Calu3 (cell line): ENCODE measurements around the gene UBR7. TPM values are rescaled to one million over a fixed set of nuclear protein-coding genes. Genes with fewer than 3 reads are reported as not detected.

ENCODE experiments used
- BruUV-seq: library from RNA; stranded (reverse); fragments of 400-500 nt; replicated peaks from 2 replicates; lab custom pipeline; 2021; lab: Mats Ljungman, UMichigan
- CTCF ChIA-PET: fragments of 300-600 bp; sonication (Branson Sonifier 250); formaldehyde crosslinking; loops from one replicate; lab custom pipeline; 2022; ENCODE audit warnings: antibody characterized with exemption; lab: Charles Lee
- DNase-seq: peaks from one replicate; pipeline ENCODE4 v3.0.0; 2022
- H3K27ac Mint-ChIP-seq: one replicate; pipeline ENCODE4 v1.8.0; 2022; ENCODE audit warnings: mixed read lengths; ENCODE audit not compliant: unreplicated experiment
- H3K27me3 Mint-ChIP-seq: one replicate; pipeline ENCODE4 v1.8.0; 2022; ENCODE audit warnings: mixed read lengths; ENCODE audit not compliant: unreplicated experiment
- H3K36me3 Mint-ChIP-seq: one replicate; pipeline ENCODE4 v1.8.0; 2022; ENCODE audit warnings: mild to moderate bottlenecking, moderate library complexity, mixed read lengths; ENCODE audit not compliant: insufficient read depth, unreplicated experiment
- H3K4me1 Mint-ChIP-seq: one replicate; pipeline ENCODE4 v1.8.0; 2022; ENCODE audit warnings: mild to moderate bottlenecking, low read depth, mixed read lengths; ENCODE audit not compliant: unreplicated experiment
- H3K4me3 Mint-ChIP-seq: one replicate; pipeline ENCODE4 v1.8.0; 2022; ENCODE audit warnings: mild to moderate bottlenecking, low read depth, moderate library complexity, mixed read lengths; ENCODE audit not compliant: unreplicated experiment
- H3K9me3 Mint-ChIP-seq: one replicate; pipeline ENCODE4 v1.8.0; 2022; ENCODE audit warnings: low read depth, mixed read lengths; ENCODE audit not compliant: unreplicated experiment
- intact Hi-C: fragments of 100-400 bp; cut with micrococcal nuclease; formaldehyde crosslinking; loops from one replicate; pipeline ENCODE4 v1.10.0; 2022; ENCODE audit not compliant: unreplicated experiment
- total RNA-seq: library from RNA; stranded (reverse); gene quantifications from 2 replicates; pipeline ENCODE4 v1.2.3, GENCODE V29; 2022
- TF ChIP-seq, protein P1 (sequence below): fragments of 200-600 bp; IDR thresholded peaks from one replicate; pipeline ENCODE4 v1.8.0; 2022; ENCODE audit warnings: antibody characterized with exemption; ENCODE audit not compliant: unreplicated experiment

UBR7 gene
- total RNA-seq, 1 experiment from 2014 or later, result 20.3 TPM

DNA sequence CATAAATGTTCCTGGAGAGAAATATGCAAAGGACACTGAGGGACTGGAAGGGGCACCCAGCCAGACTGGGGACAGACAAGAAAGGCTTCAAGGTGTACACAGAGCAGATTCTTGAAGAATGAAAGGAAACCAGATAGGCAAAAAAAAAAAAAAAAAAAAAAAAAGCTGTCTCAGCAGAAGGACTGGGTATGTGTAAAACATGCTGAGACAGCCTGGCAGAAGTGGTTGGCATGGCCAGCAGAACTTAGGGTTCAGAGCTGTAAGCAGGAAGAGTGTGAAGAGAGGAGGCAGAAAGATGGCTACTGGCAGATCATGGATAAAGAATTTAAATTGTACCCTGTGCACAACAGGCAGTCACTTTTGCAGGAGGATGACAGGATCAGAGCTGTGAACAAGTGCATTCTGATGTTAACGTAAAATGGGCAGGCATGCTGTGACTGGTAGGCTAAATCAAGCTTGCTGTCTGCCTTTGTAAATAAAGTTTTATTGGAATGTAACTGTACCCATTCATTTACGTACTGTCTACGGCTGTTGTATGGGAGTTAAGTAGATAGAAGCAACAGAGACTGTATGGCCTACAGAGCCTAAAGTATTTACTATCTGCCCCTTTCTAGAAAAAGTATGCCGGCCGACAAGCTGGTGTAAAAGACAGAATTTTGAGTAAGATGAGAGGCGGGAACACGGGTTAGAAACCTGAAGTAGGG lies 42.2 kb downstream of the UBR7 start:
- DNase-seq, result no peak
- BruUV-seq, result no TSS peak
- H3K27ac Mint-ChIP-seq, result no peak overlapping the region
- H3K36me3 Mint-ChIP-seq, result peaks cover 23% of the 10 kb centered on the region
- CTCF ChIA-PET, result interaction anchor here (0.6 kb wide), 1 partner anchor 1138 kb away, joined by 5 read pairs; no protein-coding TSS in a partner anchor
- no peaks in the 10 kb centered on the region for H3K27me3 Mint-ChIP-seq
- no peaks in the 10 kb centered on the region for H3K4me1 Mint-ChIP-seq
- TF ChIP-seq, protein P1, sequence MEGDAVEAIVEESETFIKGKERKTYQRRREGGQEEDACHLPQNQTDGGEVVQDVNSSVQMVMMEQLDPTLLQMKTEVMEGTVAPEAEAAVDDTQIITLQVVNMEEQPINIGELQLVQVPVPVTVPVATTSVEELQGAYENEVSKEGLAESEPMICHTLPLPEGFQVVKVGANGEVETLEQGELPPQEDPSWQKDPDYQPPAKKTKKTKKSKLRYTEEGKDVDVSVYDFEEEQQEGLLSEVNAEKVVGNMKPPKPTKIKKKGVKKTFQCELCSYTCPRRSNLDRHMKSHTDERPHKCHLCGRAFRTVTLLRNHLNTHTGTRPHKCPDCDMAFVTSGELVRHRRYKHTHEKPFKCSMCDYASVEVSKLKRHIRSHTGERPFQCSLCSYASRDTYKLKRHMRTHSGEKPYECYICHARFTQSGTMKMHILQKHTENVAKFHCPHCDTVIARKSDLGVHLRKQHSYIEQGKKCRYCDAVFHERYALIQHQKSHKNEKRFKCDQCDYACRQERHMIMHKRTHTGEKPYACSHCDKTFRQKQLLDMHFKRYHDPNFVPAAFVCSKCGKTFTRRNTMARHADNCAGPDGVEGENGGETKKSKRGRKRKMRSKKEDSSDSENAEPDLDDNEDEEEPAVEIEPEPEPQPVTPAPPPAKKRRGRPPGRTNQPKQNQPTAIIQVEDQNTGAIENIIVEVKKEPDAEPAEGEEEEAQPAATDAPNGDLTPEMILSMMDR, result no peak
- H3K4me3 Mint-ChIP-seq, result no peak overlapping the region
- intact Hi-C loops, result no loop called here
- H3K9me3 Mint-ChIP-seq, result no peaks in the 10 kb centered on the region

DNA sequence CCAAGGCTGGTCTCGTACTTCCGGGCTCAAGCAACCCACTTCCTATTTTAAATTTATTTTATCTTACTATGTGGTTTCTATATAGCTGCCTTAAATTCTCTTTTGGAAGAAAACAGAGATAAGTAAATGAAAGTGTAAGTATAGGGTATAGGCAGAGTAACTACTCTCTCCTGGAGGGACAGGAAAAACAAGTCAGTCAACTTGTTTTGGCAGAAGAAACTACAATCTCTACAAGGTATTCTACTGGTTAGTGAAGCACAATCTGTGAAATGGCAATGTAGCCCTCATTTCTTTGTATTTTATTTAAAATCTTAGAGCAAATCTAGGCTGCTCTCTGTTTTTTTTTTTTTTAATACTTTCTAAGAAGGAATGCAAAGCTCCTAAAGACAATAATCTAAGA lies 55.4 kb downstream of the UBR7 start:
- Mint-ChIP-seq H3K27me3 (no peaks in the 10 kb centered on the region), H3K9me3 (no peaks in the 10 kb centered on the region), H3K36me3 (peaks cover 30% of the 10 kb centered on the region), H3K4me1 (peaks cover 27% of the 10 kb centered on the region), H3K27ac (no peak overlapping the region), H3K4me3 (no peak overlapping the region)
- peak; percentile 34 for DNase-seq
- no TSS peak for BruUV-seq
- CTCF ChIA-PET, result interaction anchor here (0.6 kb wide), 1 partner anchor 273 kb away, joined by 4 read pairs; no protein-coding TSS in a partner anchor
- intact Hi-C loops, result no loop called here
- TF ChIP-seq, protein P1, result no peak

DNA sequence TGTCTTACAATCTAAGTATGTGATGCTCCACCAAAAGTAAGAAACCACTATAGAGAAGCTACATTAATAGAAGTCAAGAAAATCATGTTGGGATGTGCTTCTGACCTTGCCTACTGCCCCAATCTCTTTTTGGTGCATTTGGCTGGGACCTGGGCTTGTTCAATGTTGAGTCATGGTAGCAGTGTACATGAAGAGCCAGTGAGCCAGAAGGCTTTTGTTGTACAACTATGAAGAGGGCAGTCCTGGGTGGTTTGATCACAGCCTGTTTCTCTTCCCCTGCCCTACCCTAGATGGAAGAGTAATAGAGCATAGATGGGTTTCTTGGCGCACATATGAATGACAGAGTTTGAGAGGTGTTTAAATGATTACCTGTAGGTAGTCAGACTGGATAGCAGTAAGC lies 56.4 kb downstream of the UBR7 start:
- Mint-ChIP-seq H3K4me3 (no peak overlapping the region), H3K27me3 (no peaks in the 10 kb centered on the region), H3K36me3 (peaks cover 30% of the 10 kb centered on the region), H3K4me1 (peaks cover 37% of the 10 kb centered on the region), H3K9me3 (no peaks in the 10 kb centered on the region), H3K27ac (no peak overlapping the region)
- BruUV-seq, result no TSS peak
- intact Hi-C loops, result no loop called here
- TF ChIP-seq, protein P1, result no peak
- CTCF ChIA-PET, result no interaction called here
- no peak for DNase-seq

DNA sequence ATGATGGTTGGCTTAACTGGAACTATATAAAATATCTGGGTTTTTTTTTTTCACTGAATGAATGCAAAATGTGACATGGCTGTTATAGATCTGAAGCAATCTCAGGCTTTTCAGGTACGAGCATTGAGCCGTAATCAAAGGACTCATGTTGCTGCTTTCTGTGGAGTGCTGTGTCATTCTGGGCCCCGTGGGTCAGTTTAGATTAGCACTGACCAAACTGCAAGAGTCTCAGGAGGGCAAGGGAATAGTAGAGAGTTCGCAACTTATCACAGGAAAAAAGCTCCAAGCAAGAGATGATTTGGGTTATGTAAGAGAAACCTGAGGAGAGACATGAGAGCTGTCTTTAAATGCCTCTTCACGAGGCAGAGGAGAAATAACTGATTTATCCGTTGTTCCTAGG lies 59.1 kb downstream of the UBR7 start:
- peaks cover 12% of the 10 kb centered on the region for H3K36me3 Mint-ChIP-seq
- intact Hi-C loops, result no loop called here
- H3K27ac Mint-ChIP-seq, result no peak overlapping the region
- TF ChIP-seq, protein P1, result no peak
- CTCF ChIA-PET, result no interaction called here
- BruUV-seq, result no TSS peak
- no peak overlapping the region for H3K4me3 Mint-ChIP-seq
- peaks cover 30% of the 10 kb centered on the region for H3K4me1 Mint-ChIP-seq
- DNase-seq, result no peak
- H3K9me3 Mint-ChIP-seq, result no peaks in the 10 kb centered on the region
- no peaks in the 10 kb centered on the region for H3K27me3 Mint-ChIP-seq
